K562 (cell line): ENCODE measurements around the gene PGGHG. TPM values are rescaled to one million over a fixed set of nuclear protein-coding genes. Genes with fewer than 3 reads are reported as not detected.
A peak's percentile ranks its signal among the peaks of the same experiment; 100 is the strongest.

ENCODE experiments used
- ADNP ChIP-seq: fragments of 200-800 bp; sonication (Bioruptor generic); IDR thresholded peaks from 2 replicates; pipeline ENCODE4 v1.6.1; 2016; ENCODE audit warnings: missing genetic modification characterization, missing compliant biosample characterization
- BCL6 ChIP-seq: fragments of 250-450 bp; sonication (Bioruptor Pico); IDR thresholded peaks from 2 replicates; pipeline ENCODE4 v1.4.0; 2020
- CTCF ChIP-seq, 3 experiments: IDR thresholded peaks in 2 of 3; conservative IDR thresholded peaks in 1 of 3; 2 replicates each; pipeline ENCODE4 v1.5.1; 2011 to 2012; ENCODE audit warnings: low read length in 3 of 3, mild to moderate bottlenecking in 3 of 3, control low read depth in 2 of 3, improper control_type of control experiment in 1 of 3, inconsistent platforms in 1 of 3, low read depth in 1 of 3, mixed read lengths in 1 of 3, moderate library complexity in 1 of 3; ENCODE audit not compliant: insufficient read depth in 2 of 3
- KDM5B ChIP-seq: fragments of 200-600 bp; sonication (generic); IDR thresholded peaks from 2 replicates; pipeline ENCODE4 v1.6.1; 2012; ENCODE audit warnings: low read depth, mild to moderate bottlenecking, moderate library complexity, low read length, control low read depth, inconsistent platforms; ENCODE audit not compliant: insufficient replicate concordance
- LEF1 ChIP-seq: fragments of 450-650 bp; IDR thresholded peaks from 2 replicates; pipeline ENCODE4 v1.6.1; 2016; ENCODE audit warnings: mild to moderate bottlenecking
- MEF2A ChIP-seq: IDR thresholded peaks from 2 replicates; pipeline ENCODE4 v1.6.1; 2011; ENCODE audit warnings: low read depth, mild to moderate bottlenecking, low read length, moderate library complexity; ENCODE audit not compliant: control insufficient read depth
- PCBP2 ChIP-seq: fragments of 200-400 bp; formaldehyde crosslinking; IDR thresholded peaks from 2 replicates; pipeline ENCODE4 v1.6.1; 2018; ENCODE audit warnings: low read length, low read depth, mild to moderate bottlenecking, moderate library complexity; ENCODE audit not compliant: poor library complexity, severe bottlenecking
- PHB ChIP-seq: fragments of 250-450 bp; sonication (Bioruptor Pico); IDR thresholded peaks from 2 replicates; pipeline ENCODE4 v1.5.0; 2021
- POLR2A ChIP-seq: fragments of 450-650 bp; conservative IDR thresholded peaks from 2 replicates; pipeline ENCODE4 v1.6.1; 2016
- SMARCA4 ChIP-seq: fragments of 450-650 bp; IDR thresholded peaks from 2 replicates; pipeline ENCODE4 v1.6.1; 2016
- SMC3 ChIP-seq: conservative IDR thresholded peaks from 2 replicates; pipeline ENCODE4 v1.6.1; 2011; ENCODE audit warnings: low read depth, low read length, improper control_type of control experiment; ENCODE audit not compliant: insufficient read depth
- TOE1 ChIP-seq, 2 experiments: fragments of 450-650 bp in 1 of 2; sonication (generic) in 1 of 2; formaldehyde crosslinking in 1 of 2; IDR thresholded peaks; 2 replicates each; pipeline versions ENCODE4 v1.7.1 to v1.8.0; 2016 to 2022; ENCODE audit warnings: borderline replicate concordance in 2 of 2, mild to moderate bottlenecking in 2 of 2, antibody characterized with exemption in 1 of 2, inconsistent platforms in 1 of 2, low read depth in 1 of 2, missing genetic modification reagents in 1 of 2, moderate library complexity in 1 of 2
- U2AF2 ChIP-seq: fragments of 200-400 bp; formaldehyde crosslinking; optimal IDR thresholded peaks from 2 replicates; pipeline ENCODE3; 2017; ENCODE audit warnings: low read depth, mild to moderate bottlenecking, low read length
- ZEB2 ChIP-seq: fragments of 450-650 bp; IDR thresholded peaks from 2 replicates; pipeline ENCODE4 v1.6.1; 2016
- ZFP1 ChIP-seq: fragments of 450-650 bp; formaldehyde crosslinking; IDR thresholded peaks from 2 replicates; pipeline ENCODE4 v1.4.0; 2020; ENCODE audit warnings: mild to moderate bottlenecking, mixed read lengths
- ZFP36 ChIP-seq: fragments of 150-350 bp; IDR thresholded peaks from 2 replicates; pipeline ENCODE4 v1.6.1; 2018; ENCODE audit warnings: low read length, low read depth; ENCODE audit not compliant: partially characterized antibody
- ZNF609 ChIP-seq: sonication (generic); formaldehyde crosslinking; IDR thresholded peaks from 2 replicates; pipeline ENCODE4 v1.8.1; 2023; ENCODE audit warnings: missing genetic modification reagents, mild to moderate bottlenecking, borderline replicate concordance
- ZNF655 ChIP-seq: fragments of 250-450 bp; sonication (Bioruptor Pico); IDR thresholded peaks from 2 replicates; pipeline ENCODE4 v1.5.0; 2021
- ZNF707 ChIP-seq: fragments of 250-450 bp; sonication (Bioruptor Pico); conservative IDR thresholded peaks from 2 replicates; pipeline ENCODE4 v1.8.0; 2022; ENCODE audit warnings: inconsistent platforms, mild to moderate bottlenecking, moderate library complexity
- ZSCAN29 ChIP-seq: fragments of 450-650 bp; IDR thresholded peaks from 2 replicates; pipeline ENCODE4 v1.6.1; 2017
- polyA plus RNA-seq, 8 experiments: library from polyadenylated mRNA; depleted of rRNA in 4 of 8; stranded (reverse) in 5 of 8; unstranded in 3 of 8; fragments of >200 nt; fragmentation: Nextera tagmentation in 2 of 8; fragmentation: Illumina TruSeq in 1 of 8; extraction: Ambion mirVana in 2 of 8; extraction: Trizol in 1 of 8; gene quantifications; 2 replicates each; pipeline versions ENCODE4 v1.2.1 to v1.2.3, GENCODE V29; 2011 to 2014; ENCODE audit warnings: inconsistent platforms in 1 of 8, missing spikeins in 1 of 8
- total RNA-seq, 7 experiments: library from RNA; depleted of rRNA in 6 of 7; stranded (reverse); fragments of >200 nt in 6 of 7; fragmentation: Illumina TruSeq in 2 of 7; extraction: Trizol in 2 of 7; gene quantifications; 2 replicates each; pipeline versions ENCODE4 v1.2.1 to v1.2.3, GENCODE V29; 2011 to 2021; ENCODE audit warnings: low replicate concordance in 1 of 7

PGGHG gene
- total and polyA plus RNA-seq, 9 of the 15 experiments (the other 6 are each of a cell fraction or from before 2014, with no cell fraction given) = 0.38 to 85.1 (median 18.1) TPM

GRCh38 chr11:316031-316701, 27.2 kb downstream of the PGGHG start (continued):
- TF ChIP-seq ADNP (tag) (no peak), ZNF609 (CRISPR knock-in tag) (no peak), POLR2A (no peak), ZSCAN29 (no peak), ZFP1 (CRISPR knock-in tag) (no peak), CTCF (IDR thresholded peaks at IDR 0.05 in 2 of 3, conservative IDR thresholded peaks at IDR 0.05 in 1 of 3; ENCODE audit: insufficient read depth in 2 of 3, low read depth in 1 of 3, low read length in 3 of 3) (no peak), KDM5B (peak; percentile 75), ZNF655 (CRISPR knock-in tag) (no peak), ZFP36 (no peak), LEF1 (no peak), SMARCA4 (no peak), BCL6 (CRISPR knock-in tag) (no peak), SMC3 (no peak), ZEB2 (no peak), ZNF707 (CRISPR knock-in tag) (no peak), TOE1 (IDR thresholded peaks at IDR 0.05; ENCODE audit: borderline replicate concordance) (0 out of 2 replicates have a peak, but pooled peaks have one; percentile 17), TOE1 (CRISPR knock-in tag; IDR thresholded peaks at IDR 0.05; ENCODE audit: borderline replicate concordance, low read depth) (no peak), PHB (CRISPR knock-in tag) (no peak), MEF2A (no peak), U2AF2 (no peak), PCBP2 (no peak)
